Measurements from ENCODE around the gene SEC14L5.

Gene SEC14L5

DNA sequence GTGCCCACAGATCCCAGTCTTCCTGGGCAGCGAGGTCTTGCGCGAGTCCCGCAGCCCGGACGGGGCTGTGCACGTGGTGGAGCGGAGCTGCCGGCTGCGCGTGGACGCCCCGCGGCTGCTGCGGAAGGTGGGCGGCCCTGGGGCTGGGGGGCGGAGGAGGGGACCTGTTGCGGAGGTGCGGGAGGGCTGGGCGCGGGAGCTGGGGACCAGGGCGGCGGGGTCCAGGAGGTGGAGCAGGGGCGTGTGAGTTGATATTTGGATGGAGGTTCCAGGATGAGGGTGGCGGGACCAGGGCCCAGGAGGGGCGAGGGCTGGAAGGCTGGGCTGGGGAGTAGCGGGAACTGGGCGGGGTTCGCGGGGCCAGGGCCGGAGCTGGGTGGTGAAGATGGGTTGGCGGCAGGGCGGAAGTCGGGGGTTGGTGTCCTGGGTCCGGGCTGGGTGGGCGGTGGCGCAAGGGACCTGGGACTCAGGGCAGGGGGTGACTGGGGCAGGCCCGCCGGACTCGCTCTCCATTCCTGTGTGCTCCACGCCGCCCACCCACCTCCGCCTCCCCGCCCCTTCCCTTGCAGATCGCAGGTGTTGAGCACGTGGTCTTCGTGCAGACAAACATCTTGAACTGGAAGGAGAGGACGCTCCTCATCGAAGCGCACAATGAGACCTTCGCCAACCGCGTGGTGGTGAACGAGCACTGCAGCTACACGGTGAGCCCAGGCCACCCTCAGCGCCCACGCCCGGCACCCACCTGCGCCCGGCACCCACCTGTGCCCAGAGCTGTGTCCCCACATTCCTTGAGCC is 29.6 kb downstream of the SEC14L5 start:
- H3K27me3 ChIP-seq (ENCODE audit: insufficient read depth, low read depth, severe bottlenecking): no peaks in the 10 kb centered on the region
- no peaks in the 10 kb centered on the region for H3K9me3 ChIP-seq (ENCODE audit: severe bottlenecking)
- DNase-seq: no peak
- H3K4me3 ChIP-seq (ENCODE audit: low read depth, low read length): no peak overlapping the region
- no peak for TF ChIP-seq CTCF (IDR thresholded peaks at IDR 0.05; ENCODE audit: low read depth, low read length)
- H3K27ac ChIP-seq: no peak overlapping the region
- H3K36me3 ChIP-seq: no peaks in the 10 kb centered on the region

DNA sequence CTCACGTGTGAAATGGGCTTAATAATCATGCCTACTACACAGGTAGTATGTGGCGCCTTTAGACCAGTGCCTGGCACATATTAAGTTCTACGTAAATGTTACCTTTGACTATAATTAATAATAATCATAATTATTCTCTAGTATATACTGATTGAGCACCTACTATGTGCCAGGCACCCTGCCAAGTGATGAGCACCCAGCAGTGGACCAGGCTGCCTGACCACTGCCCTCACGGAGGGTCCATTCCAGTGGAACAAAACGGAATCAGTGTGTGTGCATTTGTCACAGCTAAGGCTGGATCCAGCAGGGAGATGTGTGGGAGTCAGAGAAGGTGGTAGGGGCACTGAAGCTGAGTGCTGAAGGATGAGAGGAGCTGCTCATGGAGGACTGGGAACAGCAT is 30.5 kb downstream of the SEC14L5 start:
- Histone ChIP-seq H3K36me3 (no peaks in the 10 kb centered on the region), H3K27me3 (ENCODE audit: insufficient read depth, low read depth, severe bottlenecking) (no peaks in the 10 kb centered on the region), H3K9me3 (ENCODE audit: severe bottlenecking) (no peaks in the 10 kb centered on the region), H3K27ac (no peak overlapping the region), H3K4me3 (ENCODE audit: low read depth, low read length) (no peak overlapping the region)
- no peak for TF ChIP-seq CTCF (IDR thresholded peaks at IDR 0.05; ENCODE audit: low read depth, low read length)
- no peak for DNase-seq

DNA sequence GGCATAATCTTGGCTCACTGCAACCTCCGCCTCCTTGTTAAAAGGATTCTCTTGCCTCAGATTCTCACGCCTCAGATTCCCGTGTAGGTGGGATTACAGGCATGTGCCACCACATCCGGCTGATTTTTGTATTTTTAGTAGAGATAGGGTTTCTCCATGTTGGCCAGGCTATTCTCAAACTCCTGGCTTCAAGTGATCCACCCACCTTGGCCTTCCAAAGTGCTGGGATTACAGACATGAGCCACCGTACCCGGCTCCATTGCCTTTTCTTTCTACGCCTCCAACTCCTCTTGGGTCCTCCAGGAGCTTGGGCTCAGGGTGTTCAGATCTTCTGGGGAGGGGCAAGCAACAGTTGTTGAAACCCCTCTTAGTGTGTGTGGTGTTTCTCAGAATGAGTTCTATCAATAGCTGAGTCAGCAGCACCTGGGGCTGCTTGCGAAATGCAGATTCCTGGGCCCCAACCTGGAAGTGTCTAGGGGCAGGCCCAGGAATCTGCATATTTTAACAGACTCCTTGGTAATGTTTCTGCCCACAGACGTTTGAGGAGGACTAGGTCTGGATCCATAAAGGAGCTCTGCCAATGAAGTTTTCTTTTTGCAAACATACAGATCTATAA is 31.4 kb downstream of the SEC14L5 start:
- no peak for DNase-seq
- Histone ChIP-seq H3K9me3 (ENCODE audit: severe bottlenecking) (no peaks in the 10 kb centered on the region), H3K27ac (no peak overlapping the region), H3K4me3 (ENCODE audit: low read depth, low read length) (no peak overlapping the region), H3K27me3 (ENCODE audit: insufficient read depth, low read depth, severe bottlenecking) (no peaks in the 10 kb centered on the region), H3K36me3 (no peaks in the 10 kb centered on the region)
- no peak for TF ChIP-seq CTCF (IDR thresholded peaks at IDR 0.05; ENCODE audit: low read depth, low read length)

DNA sequence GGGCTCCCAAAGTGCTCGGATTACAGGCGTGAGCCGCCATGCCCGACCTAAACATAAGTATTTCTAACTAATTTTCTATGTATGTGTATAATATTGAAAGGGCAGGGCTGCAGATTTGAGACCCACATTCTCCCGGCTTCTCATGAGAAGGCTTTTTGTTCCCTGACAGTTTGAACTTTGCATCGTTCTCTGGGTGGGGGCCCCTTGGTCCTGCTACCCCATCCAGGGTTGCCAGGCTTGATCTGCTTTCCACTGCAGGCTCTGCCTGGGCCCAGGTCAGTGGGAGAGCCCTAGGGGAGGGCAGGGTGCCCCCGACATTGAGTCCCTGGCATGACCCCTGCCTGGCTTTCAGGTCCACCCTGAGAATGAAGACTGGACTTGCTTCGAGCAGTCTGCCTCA is 32.3 kb downstream of the SEC14L5 start:
- H3K9me3 ChIP-seq (ENCODE audit: severe bottlenecking): no peaks in the 10 kb centered on the region
- H3K27me3 ChIP-seq (ENCODE audit: insufficient read depth, low read depth, severe bottlenecking): no peaks in the 10 kb centered on the region
- DNase-seq: no peak
- TF ChIP-seq CTCF (IDR thresholded peaks at IDR 0.05; ENCODE audit: low read depth, low read length): no peak
- H3K27ac ChIP-seq: no peak overlapping the region
- no peaks in the 10 kb centered on the region for H3K36me3 ChIP-seq
- no peak overlapping the region for H3K4me3 ChIP-seq (ENCODE audit: low read depth, low read length)

GRCh38 chr16:4991754-4992153 is 33.6 kb downstream of the SEC14L5 start:
- H3K27ac ChIP-seq: no peak overlapping the region
- no peaks in the 10 kb centered on the region for H3K27me3 ChIP-seq (ENCODE audit: insufficient read depth, low read depth, severe bottlenecking)
- no peaks in the 10 kb centered on the region for H3K36me3 ChIP-seq
- no peak for DNase-seq
- no peak for TF ChIP-seq CTCF (IDR thresholded peaks at IDR 0.05; ENCODE audit: low read depth, low read length)
- no peak overlapping the region for H3K4me3 ChIP-seq (ENCODE audit: low read depth, low read length)
- H3K9me3 ChIP-seq (ENCODE audit: severe bottlenecking): no peaks in the 10 kb centered on the region

Data from WERI-Rb-1 (cell line).